ENCODE data around the gene BLTP3B. TPM values are rescaled to one million over a fixed set of nuclear protein-coding genes. Genes with fewer than 3 reads are reported as not detected.
"Not testable (repeated sequence)": the region's sequence is repeated elsewhere in the genome, so short reads cannot be mapped to it uniquely, and the experiment has no call there.

BLTP3B gene
- total and polyA plus RNA-seq, 2 experiments from 2014 or later = 14.1 to 21.9 TPM

DNA sequence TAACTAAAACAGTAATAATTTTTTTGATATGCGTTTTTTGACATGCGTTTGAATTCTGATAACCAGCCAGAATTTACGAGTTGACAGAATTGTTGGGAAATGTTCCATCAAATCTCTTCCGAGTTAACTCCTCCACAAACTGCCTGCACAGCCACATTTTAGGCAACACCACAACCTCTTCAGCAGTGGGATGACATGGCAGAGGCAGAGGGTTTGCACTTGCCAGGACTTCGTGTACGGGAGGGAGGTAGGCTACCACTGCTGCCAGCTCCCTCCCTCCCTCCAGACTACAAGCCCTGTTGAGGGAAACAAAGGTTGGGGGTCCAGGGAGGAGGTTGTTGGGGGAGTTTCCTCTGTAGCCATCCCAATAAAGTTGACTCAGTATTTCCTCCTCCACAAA is 43.4 kb upstream of the BLTP3B start:
- Histone ChIP-seq H3K4me1 (ENCODE audit: low read depth) (peaks cover 4% of the 10 kb centered on the region), H3K4me3 (no peak overlapping the region), H3K27me3 (no peaks in the 10 kb centered on the region), H3K27ac (no peak overlapping the region), H3K9me3 (ENCODE audit: low read depth) (no peaks in the 10 kb centered on the region), H3K36me3 (no peaks in the 10 kb centered on the region)
- TF ChIP-seq CTCF (IDR thresholded peaks at IDR 0.05; ENCODE audit: low read depth, low read length) = no peak
- DNase-seq (ENCODE audit: low read depth in 1 of 2, low spot score in 1 of 2) = peak in 1 of 2 donors; percentile 63

DNA sequence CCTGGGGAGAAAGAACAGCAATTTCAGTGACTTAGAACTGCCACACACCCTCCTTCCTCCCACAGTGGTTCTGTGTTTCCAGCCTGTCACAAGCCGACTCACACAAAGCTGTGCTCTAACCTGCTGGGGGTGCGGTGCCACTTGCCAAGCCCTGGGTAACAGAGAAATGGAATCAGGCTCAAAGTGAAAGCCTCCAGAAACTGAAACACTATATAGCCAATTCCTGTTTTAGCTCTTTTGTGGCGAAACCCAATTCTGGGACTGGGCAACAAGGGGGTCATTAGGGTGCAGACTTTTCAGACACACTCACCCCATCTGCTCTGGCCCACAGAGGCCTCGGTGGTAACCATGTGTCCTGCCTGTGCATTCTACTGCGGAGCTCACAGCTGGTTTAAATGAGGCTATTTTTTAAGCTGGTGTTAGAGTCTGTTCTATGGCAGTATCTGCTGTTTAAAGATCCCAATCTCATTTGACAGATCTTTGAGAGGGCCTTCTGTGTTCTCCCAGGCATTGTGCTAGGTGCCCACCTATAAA is 42.8 kb upstream of the BLTP3B start:
- no peaks in the 10 kb centered on the region for H3K27me3 ChIP-seq
- H3K9me3 ChIP-seq (ENCODE audit: low read depth) = no peaks in the 10 kb centered on the region
- DNase-seq (ENCODE audit: low read depth in 1 of 2, low spot score in 1 of 2) = no peak
- no peak for TF ChIP-seq CTCF (IDR thresholded peaks at IDR 0.05; ENCODE audit: low read depth, low read length)
- no peak overlapping the region for H3K4me3 ChIP-seq
- no peak overlapping the region for H3K27ac ChIP-seq
- H3K4me1 ChIP-seq (ENCODE audit: low read depth) = peaks cover 4% of the 10 kb centered on the region
- H3K36me3 ChIP-seq = no peaks in the 10 kb centered on the region

- DNase-seq (ENCODE audit: low read depth in 1 of 2, low spot score in 1 of 2) = peak in 1 of 2 donors; percentile 30
- Histone ChIP-seq H3K4me1 (ENCODE audit: low read depth) (peaks cover 4% of the 10 kb centered on the region), H3K4me3 (no peak overlapping the region), H3K9me3 (ENCODE audit: low read depth) (no peaks in the 10 kb centered on the region), H3K27me3 (no peaks in the 10 kb centered on the region), H3K27ac (no peak overlapping the region), H3K36me3 (no peaks in the 10 kb centered on the region)
- no peak for TF ChIP-seq CTCF (IDR thresholded peaks at IDR 0.05; ENCODE audit: low read depth, low read length)
These were observed 42.0 kb upstream of the BLTP3B start for GRCh38 chr12:100184549-100185145.

GRCh38 chr12:100179252-100179651 is 36.6 kb upstream of the BLTP3B start:
- Histone ChIP-seq H3K9me3 (ENCODE audit: low read depth) (no peaks in the 10 kb centered on the region), H3K27me3 (no peaks in the 10 kb centered on the region), H3K4me3 (no peak overlapping the region), H3K4me1 (ENCODE audit: low read depth) (no peaks in the 10 kb centered on the region), H3K27ac (no peak overlapping the region), H3K36me3 (no peaks in the 10 kb centered on the region)
- DNase-seq (ENCODE audit: low read depth in 1 of 2, low spot score in 1 of 2) = no peak
- TF ChIP-seq CTCF (IDR thresholded peaks at IDR 0.05; ENCODE audit: low read depth, low read length) = no peak

- H3K27ac ChIP-seq; DNase-seq (ENCODE audit: low read depth in 1 of 2, low spot score in 1 of 2); H3K9me3 ChIP-seq (ENCODE audit: low read depth); H3K4me3 ChIP-seq; H3K27me3 ChIP-seq; H3K36me3 ChIP-seq; H3K4me1 ChIP-seq (ENCODE audit: low read depth): not testable (repeated sequence)
These were observed 33.8 kb upstream of the BLTP3B start for GRCh38 chr12:100176493-100176892.

GRCh38 chr12:100174495-100174894 is 31.8 kb upstream of the BLTP3B start:
- no peak for DNase-seq (ENCODE audit: low read depth in 1 of 2, low spot score in 1 of 2)
- no peak overlapping the region for H3K27ac ChIP-seq
- H3K9me3 ChIP-seq (ENCODE audit: low read depth) = no peaks in the 10 kb centered on the region
- no peaks in the 10 kb centered on the region for H3K27me3 ChIP-seq
- no peak overlapping the region for H3K4me3 ChIP-seq
- H3K4me1 ChIP-seq (ENCODE audit: low read depth) = no peaks in the 10 kb centered on the region
- no peaks in the 10 kb centered on the region for H3K36me3 ChIP-seq
- no peak for TF ChIP-seq CTCF (IDR thresholded peaks at IDR 0.05; ENCODE audit: low read depth, low read length)
